Mesothelial cell of epicardium (in vitro differentiated cells): ENCODE measurements around the gene CXXC5. TPM values are rescaled to one million over a fixed set of nuclear protein-coding genes. Genes with fewer than 3 reads are reported as not detected.
"Not testable (repeated sequence)": the region's sequence is repeated elsewhere in the genome, so short reads cannot be mapped to it uniquely, and the experiment has no call there.

Experiments used
- DNase-seq, 2 experiments: peaks; one replicate each; pipeline ENCODE4 v3.0.0; 2021; ENCODE audit warnings: low spot score in 2 of 2; ENCODE audit not compliant: unreplicated experiment in 2 of 2
- H3K27ac Mint-ChIP-seq: 2 replicates; pipeline ENCODE4 v1.8.0; 2021; ENCODE audit warnings: mixed read lengths
- H3K27me3 Mint-ChIP-seq: 2 replicates; pipeline ENCODE4 v1.8.0; 2021; ENCODE audit warnings: low read depth, mixed read lengths
- H3K36me3 Mint-ChIP-seq: 2 replicates; pipeline ENCODE4 v1.8.0; 2021; ENCODE audit warnings: mixed read lengths
- H3K4me1 Mint-ChIP-seq: 2 replicates; pipeline ENCODE4 v1.8.0; 2021; ENCODE audit warnings: mixed read lengths
- H3K4me3 Mint-ChIP-seq: 2 replicates; pipeline ENCODE4 v1.8.0; 2021; ENCODE audit warnings: mild to moderate bottlenecking, moderate library complexity, mixed read lengths
- H3K9me3 Mint-ChIP-seq: 2 replicates; pipeline ENCODE4 v1.8.0; 2021; ENCODE audit warnings: mixed read lengths
- CTCF ChIP-seq: fragments of 200-600 bp; sonication (generic); IDR thresholded peaks from one replicate; pipeline ENCODE4 v1.5.0; 2021; ENCODE audit warnings: antibody characterized with exemption; ENCODE audit not compliant: unreplicated experiment
- total RNA-seq: library from RNA; stranded (reverse); gene quantifications from 3 replicates; pipeline ENCODE4 v1.2.1, GENCODE V29; 2021

The CXXC5 gene
- total RNA-seq, 1 donor from 2014 or later, result 37.4 TPM

GRCh38 chr5:139723986-139724587, 75.9 kb downstream of the CXXC5 start:
- H3K27me3 Mint-ChIP-seq, result no peaks in the 10 kb centered on the region
- H3K4me3 Mint-ChIP-seq, result no peak overlapping the region
- H3K9me3 Mint-ChIP-seq, result peaks cover 4% of the 10 kb centered on the region
- H3K4me1 Mint-ChIP-seq, result no peaks in the 10 kb centered on the region
- peaks cover 4% of the 10 kb centered on the region for H3K36me3 Mint-ChIP-seq
- no peak for TF ChIP-seq CTCF
- peak overlapping the region; percentile 18 for H3K27ac Mint-ChIP-seq
- DNase-seq, result no peak

- Mint-ChIP-seq H3K4me1 (no peaks in the 10 kb centered on the region), H3K27me3 (no peaks in the 10 kb centered on the region), H3K9me3 (no peaks in the 10 kb centered on the region), H3K27ac (no peak overlapping the region), H3K36me3 (no peaks in the 10 kb centered on the region), H3K4me3 (no peak overlapping the region)
- TF ChIP-seq CTCF, result no peak
- DNase-seq, result no peak
These were observed 77.1 kb downstream of the CXXC5 start for GRCh38 chr5:139725073-139725830.

GRCh38 chr5:139726248-139726647, 78.1 kb downstream of the CXXC5 start:
- TF ChIP-seq CTCF, result no peak
- Mint-ChIP-seq H3K9me3 (no peaks in the 10 kb centered on the region), H3K36me3 (no peaks in the 10 kb centered on the region), H3K4me3 (no peak overlapping the region), H3K4me1 (no peaks in the 10 kb centered on the region), H3K27me3 (no peaks in the 10 kb centered on the region), H3K27ac (no peak overlapping the region)
- no peak for DNase-seq

- H3K9me3 Mint-ChIP-seq, H3K27ac Mint-ChIP-seq, H3K4me3 Mint-ChIP-seq, H3K27me3 Mint-ChIP-seq, H3K4me1 Mint-ChIP-seq, H3K36me3 Mint-ChIP-seq, DNase-seq: not testable (repeated sequence)
These were observed 79.5 kb downstream of the CXXC5 start for GRCh38 chr5:139727615-139728014.

GRCh38 chr5:139731281-139731680, 83.1 kb downstream of the CXXC5 start:
- Mint-ChIP-seq H3K9me3 (no peaks in the 10 kb centered on the region), H3K4me1 (no peaks in the 10 kb centered on the region), H3K36me3 (no peaks in the 10 kb centered on the region), H3K27me3 (no peaks in the 10 kb centered on the region), H3K27ac (no peak overlapping the region), H3K4me3 (no peak overlapping the region)
- DNase-seq, result no peak
- no peak for TF ChIP-seq CTCF

GRCh38 chr5:139732019-139732418, 83.9 kb downstream of the CXXC5 start:
- Mint-ChIP-seq H3K36me3 (no peaks in the 10 kb centered on the region), H3K4me1 (no peaks in the 10 kb centered on the region), H3K27ac (no peak overlapping the region), H3K9me3 (no peaks in the 10 kb centered on the region), H3K27me3 (no peaks in the 10 kb centered on the region), H3K4me3 (no peak overlapping the region)
- no peak for TF ChIP-seq CTCF
- no peak for DNase-seq
